Activated CD8-positive, alpha-beta memory T cell treated with anti-CD3 and anti-CD28 coated beads, Interleukin-2, amount 50 U/mL, for 24 hours (primary cell): ENCODE data around the gene OMP.

Experiments
- DNase-seq: peaks from one replicate; pipeline ENCODE4 v3.0.0-alpha.2; 2020; ENCODE audit errors: extremely low read depth

Gene OMP

DNA sequence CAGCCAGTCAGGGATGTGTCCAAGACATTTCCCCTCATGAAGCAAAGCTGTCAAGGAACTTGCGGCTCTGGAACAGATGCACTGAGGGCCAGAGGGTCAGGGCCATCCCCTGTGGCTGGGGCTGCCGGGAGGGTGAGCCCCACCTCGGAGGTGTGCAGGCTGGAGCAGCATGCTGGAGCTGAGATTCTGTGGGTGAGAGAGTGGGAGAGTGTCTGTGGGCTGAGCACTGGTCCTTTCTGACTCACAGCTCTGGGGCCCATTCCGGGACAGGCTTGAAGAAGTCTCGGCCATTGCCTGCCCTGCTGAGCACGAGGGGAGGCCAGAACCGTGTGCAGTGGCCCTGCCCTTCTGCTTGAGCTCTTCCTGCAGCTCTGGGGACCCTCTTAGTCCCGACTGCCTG lies 2.1 kb downstream of the OMP start:
- no peak for DNase-seq

DNA sequence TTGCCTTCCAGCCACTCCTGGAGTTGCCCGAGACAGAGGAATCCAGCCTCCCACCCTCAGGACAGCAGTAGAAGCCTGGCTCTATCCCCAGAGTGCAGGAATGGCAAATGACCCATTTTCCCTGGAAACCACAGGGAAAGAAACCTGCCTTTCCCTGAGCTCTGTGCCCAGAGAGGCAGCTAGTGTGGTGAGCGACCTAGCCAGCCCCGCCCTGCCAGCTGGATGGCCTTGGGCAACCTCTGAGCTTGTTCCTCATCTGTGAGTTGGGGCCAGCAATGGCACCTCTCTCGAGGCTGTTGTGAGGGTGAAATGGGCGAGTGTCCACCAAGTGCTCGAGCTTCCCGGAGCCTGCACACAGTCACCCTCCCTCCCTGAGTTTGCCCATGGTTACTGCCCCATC lies 3.7 kb downstream of the OMP start:
- DNase-seq: no peak

DNA sequence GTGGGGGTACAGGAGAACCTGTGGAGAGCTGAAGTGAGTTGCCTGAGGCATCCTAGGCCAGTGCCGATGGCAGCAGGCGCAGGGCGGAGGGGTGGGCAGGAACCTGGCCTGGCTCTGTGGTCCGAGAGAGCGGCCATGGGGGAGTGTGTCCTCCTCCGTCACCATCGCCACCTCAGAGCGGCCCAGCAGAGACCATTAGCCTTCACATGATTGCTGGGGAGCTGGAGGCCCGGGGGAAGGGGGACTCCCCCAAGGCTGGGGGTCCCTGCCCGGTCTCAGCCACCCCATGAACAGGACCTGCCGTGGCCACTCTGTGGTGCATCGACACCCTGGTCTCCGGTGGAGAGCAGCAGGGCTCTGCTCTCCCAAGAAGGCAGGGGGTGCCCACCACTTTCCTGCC lies 4.1 kb downstream of the OMP start:
- DNase-seq: no peak

DNA sequence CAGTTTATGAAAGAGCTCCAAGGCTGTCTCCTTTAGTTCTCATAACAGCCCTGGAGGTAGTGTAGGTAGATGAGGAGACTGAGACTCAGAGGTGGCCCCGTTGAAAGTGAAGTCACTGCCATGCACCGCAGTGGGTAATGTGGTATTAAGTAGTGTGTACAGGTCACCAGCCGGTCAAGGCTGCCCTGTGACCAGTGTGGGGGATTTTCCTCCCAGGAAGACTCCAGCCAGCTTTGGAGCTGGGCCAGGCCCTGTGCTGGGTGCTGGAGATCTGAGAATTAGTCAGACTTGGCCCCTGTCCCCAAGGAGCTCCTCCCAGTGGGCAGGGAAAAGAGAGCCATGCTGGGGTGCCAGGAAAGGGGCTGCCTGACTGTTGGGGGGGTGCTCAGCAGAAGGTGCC lies 5.3 kb downstream of the OMP start:
- DNase-seq: no peak

GRCh38 chr11:77108436-77108835 lies 5.8 kb downstream of the OMP start:
- DNase-seq: no peak

GRCh38 chr11:77109236-77110019 lies 6.8 kb downstream of the OMP start:
- DNase-seq: no peak

DNA sequence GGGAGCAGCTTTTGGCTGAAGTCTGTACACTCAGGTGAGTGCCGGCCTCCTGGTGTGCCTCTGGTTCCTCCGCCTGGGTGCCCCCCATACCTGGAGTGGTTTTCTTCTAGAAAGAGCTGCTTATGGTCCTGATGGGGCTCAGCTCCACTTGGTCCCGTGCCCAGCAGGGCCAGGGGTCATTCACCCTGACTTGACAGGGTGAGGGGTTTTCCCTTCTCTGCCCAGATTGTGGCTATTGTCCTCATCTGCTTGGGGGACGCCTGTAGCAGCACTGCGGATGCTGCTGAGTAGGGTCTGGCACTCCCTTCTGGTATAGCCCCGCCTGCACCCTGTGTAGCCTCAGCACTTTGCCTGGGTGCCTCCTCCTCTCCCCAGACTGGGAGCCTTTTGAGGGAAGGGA lies 8.2 kb downstream of the OMP start:
- DNase-seq: no peak

DNA sequence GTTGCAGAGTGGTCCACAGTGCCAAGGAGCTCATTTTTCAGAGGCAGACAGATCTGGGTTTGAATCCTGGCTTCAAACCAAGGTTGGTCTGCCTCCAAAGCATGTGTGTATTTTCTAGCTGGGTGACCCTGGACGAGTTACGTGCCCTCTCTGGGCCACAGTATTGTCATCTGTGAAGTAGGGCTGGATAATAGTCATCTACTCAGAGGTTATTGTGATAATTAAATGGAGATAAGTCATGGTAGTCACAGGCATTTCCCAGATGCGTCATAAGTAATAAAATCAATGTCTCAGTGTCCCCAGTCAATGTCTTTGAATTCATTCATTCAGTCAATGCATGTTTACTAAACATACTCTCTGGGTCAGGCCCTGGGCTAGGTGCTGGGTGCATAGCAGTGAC lies 8.6 kb downstream of the OMP start:
- no peak for DNase-seq

DNA sequence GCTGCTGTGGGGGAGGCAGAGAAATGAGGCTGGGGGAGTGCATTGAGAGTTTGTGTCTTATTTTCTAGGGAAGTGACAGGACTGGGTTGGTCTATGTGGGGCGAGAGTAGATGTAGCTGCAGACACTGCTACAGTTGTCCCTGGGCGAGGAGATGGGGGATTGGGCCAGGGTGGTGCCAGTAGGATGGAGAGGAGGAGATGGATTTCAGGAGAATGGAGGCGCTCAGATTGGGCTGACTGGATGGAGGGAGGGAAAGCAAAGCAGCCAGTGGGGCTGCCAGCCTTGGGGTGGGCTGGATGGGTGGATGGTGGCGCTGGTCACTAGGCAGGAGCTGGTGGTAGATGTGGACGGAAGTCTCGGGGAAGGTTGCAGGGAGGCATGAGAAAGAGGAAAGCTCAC lies 9.3 kb downstream of the OMP start:
- no peak for DNase-seq

DNA sequence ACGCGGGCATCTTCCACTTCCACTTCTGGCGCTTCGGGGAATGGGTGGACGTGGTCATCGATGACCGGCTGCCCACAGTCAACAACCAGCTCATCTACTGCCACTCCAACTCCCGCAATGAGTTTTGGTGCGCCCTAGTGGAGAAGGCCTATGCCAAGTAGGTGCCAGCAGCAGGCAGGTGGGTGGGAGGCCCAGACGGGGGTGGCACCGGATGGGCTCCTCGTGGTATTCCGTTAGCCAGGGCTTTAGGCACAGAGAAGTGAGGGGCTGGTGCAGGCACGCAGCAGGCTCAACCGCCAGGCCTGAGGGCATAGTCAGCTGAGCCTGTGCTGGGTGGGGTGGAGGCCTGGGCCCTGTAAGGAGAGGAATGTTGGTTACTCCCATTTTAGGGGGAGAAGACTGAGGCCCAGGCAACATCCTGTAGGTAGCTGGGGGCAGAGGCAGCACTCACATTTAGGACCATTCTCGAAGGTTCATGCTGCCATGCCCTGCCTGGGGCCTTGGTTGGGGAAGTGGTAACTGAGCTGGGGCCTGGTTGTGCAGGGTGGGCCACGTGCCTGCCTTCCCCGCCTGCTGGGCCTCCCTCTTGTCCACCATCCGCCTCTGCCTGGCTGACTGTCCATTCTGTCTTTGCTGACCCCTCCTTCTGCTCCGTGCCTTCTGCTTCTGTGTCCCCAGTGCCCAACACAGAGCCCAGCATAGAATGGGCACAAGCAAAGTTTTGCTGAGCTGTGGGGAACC lies 10.2 kb downstream of the OMP start:
- DNase-seq: no peak

DNA sequence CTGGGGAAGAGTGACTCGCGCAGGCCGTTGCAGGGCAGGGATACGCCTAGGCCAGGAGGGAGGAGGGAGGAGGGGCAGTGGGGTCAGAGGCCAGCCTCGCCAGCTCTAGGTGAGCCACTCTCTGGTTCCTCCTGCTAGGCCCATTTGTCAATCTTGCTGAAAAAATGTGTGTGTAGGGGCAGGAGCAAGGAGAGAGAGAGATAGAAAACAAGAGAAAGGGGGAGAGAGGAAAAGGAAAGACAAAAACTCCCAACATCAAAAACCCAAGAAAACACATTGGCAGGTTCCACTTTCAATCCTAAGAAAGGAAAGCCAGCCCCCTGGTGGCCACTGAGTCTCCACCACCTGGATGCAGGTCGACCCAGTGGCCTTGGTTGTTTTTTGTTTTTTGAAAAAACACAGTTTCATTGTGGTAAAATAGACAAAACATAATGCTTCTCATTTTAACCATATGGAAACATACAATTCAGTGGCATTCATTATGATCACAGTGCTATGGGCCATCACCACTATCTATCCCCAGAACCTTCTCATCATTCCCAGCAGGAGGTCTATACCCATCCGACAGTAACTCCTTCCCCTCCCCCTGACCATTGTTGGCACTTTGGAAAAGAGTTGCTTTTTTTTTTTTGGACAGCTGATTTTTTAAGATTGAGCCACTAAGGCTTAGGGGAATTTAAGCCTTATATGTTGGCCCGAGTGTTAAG lies 10.9 kb downstream of the OMP start:
- DNase-seq: no peak

DNA sequence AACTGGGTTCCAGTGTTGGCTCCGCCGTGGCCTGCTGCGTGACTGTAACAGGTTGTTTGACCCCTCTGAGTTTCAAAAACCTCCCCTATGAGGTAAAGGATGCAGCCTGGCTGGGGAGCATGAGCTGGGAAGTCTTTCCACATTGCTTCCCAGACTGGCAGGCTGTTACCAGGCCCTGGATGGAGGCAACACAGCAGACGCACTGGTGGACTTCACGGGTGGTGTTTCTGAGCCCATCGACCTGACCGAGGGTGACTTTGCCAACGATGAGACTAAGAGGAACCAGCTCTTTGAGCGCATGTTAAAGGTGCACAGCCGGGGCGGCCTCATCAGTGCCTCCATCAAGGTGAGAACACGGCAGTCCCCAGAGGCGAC lies 11.4 kb downstream of the OMP start:
- DNase-seq: no peak

- no peak for DNase-seq
Measured at GRCh38 chr11:77115181-77115611, 12.6 kb downstream of the OMP start.

DNA sequence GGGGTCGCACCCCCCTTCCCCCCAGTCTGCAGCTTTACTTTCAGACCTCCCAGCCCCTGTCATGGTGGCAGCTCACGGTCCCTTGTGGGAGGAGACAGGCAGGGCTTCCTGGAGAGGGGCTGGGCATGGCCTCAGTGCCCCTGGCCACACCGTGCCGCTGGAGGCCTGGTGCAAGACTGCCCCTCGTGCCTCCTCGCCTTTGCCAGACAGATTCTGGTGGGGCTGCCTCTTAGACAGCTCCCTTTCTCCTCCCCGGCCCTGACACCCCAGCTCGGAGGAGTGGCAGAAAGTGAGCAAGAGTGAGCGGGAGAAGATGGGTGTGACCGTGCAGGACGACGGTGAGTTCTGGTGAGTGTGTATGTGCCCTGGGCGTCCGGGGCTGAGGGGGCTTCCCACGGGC lies 13.3 kb downstream of the OMP start:
- no peak for DNase-seq

- DNase-seq: no peak
Measured at GRCh38 chr11:77117492-77117891, 14.9 kb downstream of the OMP start.

DNA sequence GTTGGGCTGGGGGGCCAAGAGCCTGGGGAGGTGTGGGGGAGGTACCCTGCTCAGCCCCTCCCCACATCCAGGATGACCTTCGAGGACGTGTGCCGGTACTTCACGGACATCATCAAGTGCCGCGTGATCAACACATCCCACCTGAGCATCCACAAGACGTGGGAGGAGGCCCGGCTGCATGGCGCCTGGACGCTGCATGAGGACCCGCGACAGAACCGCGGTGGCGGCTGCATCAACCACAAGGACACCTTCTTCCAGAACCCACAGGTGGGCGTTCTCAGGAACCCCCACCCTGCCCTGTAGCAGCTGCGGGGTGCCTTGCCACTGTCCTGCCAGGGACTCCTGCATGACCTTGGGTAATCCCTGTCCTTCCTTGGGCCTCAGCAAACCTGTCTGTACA lies 15.4 kb downstream of the OMP start:
- DNase-seq: no peak

GRCh38 chr11:77118971-77119370 lies 16.3 kb downstream of the OMP start:
- no peak for DNase-seq

DNA sequence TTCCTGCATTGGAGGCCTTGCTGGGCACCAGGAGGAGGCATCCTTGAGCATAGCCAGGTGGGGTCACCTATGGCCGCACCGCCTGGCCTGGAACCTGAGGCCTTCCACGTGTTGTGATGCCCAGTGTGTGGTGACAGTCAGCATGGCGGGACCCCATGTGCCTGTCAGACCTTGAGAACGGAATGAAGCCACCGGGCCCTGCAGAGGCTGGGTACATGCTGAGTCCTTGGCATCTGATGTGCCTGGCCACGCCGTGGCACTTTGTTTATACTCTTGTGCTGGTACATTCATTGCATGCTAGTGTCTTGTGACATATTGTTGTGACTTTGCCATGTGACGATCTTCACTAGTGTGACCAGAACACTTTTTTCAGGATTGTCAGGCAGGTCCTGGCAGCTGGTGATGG lies 16.9 kb downstream of the OMP start:
- no peak for DNase-seq

DNA sequence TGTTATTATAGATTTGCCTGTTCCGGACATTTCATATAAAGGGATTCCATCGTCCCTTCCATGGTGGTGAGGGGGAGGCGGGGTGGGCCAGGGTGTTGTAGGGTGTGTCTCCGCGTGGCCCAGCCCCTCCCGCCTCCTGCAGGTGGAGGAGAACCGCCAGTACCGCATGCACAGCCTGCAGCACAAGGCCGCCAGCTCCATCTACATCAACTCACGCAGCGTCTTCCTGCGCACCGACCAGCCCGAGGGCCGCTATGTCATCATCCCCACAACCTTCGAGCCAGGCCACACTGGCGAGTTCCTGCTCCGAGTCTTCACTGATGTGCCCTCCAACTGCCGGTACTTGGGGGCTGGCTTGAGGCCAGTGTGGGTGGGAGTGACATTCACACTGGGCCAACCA lies 17.9 kb downstream of the OMP start:
- DNase-seq: no peak

- no peak for DNase-seq
Measured at GRCh38 chr11:77121096-77121640, 18.5 kb downstream of the OMP start.

GRCh38 chr11:77121876-77122575 lies 19.4 kb downstream of the OMP start:
- no peak for DNase-seq
